SKM-1 (cell line): Measurements from ENCODE around the gene MFN2.
"Not testable (repeated sequence)": the region's sequence is repeated elsewhere in the genome, so short reads cannot be mapped to it uniquely, and the experiment has no call there.

Experiments used
- DNase-seq: peaks from one replicate; lab custom pipeline; 2025; ENCODE audit not compliant: unreplicated experiment; lab: John Stamatoyannopoulos, UW

The MFN2 gene

DNA sequence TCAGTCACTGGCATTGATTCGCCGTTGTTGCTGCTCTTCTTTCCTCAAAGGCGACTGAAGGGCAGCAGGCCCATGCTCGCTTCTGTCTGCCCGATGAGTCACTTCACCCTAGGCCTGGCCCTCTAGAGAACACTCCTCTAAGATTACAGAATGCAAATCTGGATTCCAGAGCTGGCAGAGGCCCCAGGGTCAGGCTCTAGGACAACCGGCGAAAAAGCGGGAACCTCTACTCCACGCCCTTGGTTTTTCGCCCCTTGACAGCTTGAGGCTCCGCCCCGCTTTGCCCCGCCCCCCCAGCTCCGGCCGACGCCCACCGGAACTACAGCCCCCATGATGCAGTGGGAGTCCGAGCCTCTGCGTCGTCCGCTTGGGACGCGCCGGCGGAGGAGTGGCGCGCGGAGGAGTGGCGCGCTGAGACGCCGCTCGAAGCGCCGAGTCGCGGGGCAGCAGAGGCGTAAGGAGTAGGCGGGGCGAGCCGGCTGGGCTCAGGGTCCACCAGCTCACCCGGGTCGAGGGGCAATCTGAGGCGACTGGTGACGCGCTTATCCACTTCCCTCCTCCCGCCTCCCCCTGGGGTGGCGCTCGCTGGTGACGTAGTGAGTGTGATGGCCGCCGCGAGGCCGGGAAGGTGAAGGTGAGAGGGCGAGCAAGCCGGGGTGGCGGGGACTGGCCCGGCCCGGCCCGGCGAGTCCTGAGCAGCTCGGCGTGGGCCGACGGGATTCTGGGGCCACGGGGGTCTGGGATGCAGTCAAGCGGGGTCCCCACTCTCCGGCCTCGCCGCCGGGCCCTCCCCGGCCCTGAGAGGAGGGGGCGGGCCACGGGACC, at the start of gene MFN2:
MFN2 (plus strand) TSS at position 594 of the 825 bp plus-strand sequence. CDS start 8,725 bp downstream, outside the sequence.
- DNase-seq: peak; percentile 90

GRCh38 chr1:11930571-11931445, 49.4 kb upstream of the MFN2 start:
- DNase-seq: peak; percentile 10

GRCh38 chr1:11931845-11932244, 48.4 kb upstream of the MFN2 start:
- DNase-seq: no peak

- DNase-seq: peak; percentile 79
Observed at GRCh38 chr1:11934302-11935056, 45.8 kb upstream of the MFN2 start, which contains the start of gene PLOD1. PLOD1 (plus strand) TSS chr1:11934717; CDS start chr1:11934780, 63 bp downstream.

GRCh38 chr1:11935057-11935412, 45.2 kb upstream of the MFN2 start:
- no peak for DNase-seq

- not testable (repeated sequence) for DNase-seq
Observed at GRCh38 chr1:11935733-11936132, 44.5 kb upstream of the MFN2 start.

GRCh38 chr1:11938722-11939526, 41.3 kb upstream of the MFN2 start:
- no peak for DNase-seq

DNA sequence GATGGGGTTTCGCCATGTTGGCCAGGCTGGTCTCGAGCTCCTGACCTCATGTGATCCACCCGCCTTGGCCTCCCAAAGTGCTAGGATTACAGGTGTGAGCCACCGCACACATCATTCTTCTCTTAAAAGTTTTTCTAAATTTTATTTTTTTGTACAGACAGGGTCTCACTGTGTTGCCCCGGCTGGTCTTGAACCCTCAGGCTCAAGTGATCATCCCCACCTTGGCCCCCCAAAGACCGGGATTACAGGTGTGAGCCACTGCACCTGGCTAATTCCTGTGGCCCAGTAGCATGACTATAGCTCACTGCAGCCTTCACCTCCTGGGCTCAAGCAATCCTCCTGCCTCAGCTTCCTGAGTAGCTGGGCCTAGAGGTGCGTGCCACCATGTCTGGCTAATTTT, 40.5 kb upstream of the MFN2 start:
- DNase-seq: not testable (repeated sequence)

- DNase-seq: no peak
Observed at GRCh38 chr1:11940260-11940921, 39.9 kb upstream of the MFN2 start.

- no peak for DNase-seq
Observed at GRCh38 chr1:11942280-11942679, 38.0 kb upstream of the MFN2 start.

DNA sequence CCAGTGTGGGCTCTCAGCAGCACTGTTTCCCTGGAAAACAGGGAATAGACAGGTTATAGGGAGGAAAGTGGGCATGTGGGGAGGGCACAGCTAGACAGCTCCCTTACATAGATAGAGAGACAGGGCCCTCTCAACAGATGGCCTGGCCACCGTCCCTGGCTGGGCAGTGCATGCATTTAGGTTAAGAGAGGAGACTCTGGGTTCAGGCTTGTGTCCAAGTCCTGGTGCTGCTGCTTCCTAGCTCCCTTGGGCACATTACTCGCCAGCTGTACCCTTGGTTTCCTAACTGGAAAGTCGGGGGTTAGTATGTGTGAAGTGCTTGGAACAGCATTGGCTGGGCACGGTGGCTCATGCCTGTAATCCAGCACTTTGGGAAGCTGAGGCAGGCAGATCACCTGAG, 36.6 kb upstream of the MFN2 start:
- no peak for DNase-seq

DNA sequence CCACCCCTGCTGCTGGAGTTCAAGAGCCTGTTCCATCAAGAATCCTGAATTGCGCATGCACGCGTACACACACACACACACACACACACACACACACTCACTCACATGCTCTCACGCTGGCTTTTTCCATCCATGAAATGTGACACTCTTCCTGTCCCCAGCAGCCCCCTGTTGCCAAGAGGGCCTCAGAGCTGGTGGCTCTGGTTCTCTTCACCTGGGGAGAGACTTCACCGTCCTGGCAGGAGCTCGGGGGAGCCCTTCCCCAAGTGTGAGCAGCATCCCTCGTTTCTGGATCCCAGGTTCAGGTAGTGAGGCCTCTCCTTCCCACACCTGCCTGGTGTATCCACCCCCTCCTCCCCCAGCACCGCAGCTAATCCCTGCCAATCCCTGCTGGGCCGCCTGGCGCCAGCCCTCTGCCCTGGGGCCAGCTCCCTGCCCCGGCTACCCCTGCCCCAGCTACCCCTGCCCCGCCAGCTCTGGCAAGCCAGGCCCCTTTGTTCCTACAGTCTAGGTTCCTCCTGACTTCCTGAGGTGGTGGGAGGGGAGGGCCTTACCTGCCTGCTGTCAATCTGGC, 35.8 kb upstream of the MFN2 start:
- no peak for DNase-seq

DNA sequence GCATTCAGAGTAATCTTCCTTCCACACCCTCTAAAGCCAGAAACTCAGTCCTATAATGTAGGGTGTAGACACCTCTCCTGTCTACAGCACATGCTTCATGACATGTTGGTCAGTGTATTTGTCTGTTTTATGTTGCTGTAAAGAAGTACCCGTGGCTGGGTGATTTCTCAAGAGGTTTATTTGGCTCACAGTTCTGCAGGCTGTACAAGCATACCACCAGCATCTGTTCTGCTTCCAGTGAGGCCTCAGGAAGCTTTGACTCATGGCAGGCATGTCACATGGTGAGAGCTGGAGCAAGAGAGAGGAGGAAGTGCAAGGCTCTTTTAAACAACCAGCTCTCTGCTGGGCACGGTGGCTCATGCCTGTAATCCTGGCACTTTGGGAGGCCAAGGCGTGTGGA, 33.6 kb upstream of the MFN2 start:
- DNase-seq: no peak

DNA sequence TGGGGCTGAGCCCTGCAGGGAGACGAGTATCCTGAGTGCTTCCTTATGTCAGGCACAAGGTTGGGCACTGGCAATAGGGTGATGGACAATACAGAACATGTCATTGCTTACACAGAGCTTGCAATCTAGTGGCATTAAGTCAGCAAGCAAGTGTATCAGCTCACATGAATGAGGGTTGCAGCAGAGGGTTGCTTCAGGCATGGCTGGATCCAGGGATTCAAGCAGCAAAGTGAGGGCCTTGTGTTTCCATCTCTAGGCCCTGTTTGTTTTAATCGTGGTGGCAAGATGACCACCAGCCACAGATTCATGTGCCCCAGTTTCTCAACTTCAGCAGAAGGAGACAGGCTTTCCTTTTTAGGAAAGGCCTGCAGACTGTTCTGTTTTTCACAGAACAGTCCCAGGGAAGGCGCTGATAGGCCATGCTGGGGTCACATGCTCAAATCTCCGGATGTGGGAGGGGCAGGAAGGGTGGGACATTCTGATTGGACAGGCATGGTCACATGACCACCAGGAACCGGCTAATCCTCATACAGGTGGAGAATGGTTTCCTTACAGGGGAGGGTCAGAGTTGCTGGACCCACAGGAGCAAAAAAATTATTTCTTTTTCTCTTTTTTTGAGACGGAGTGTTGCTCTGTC, 31.3 kb upstream of the MFN2 start:
- DNase-seq: no peak

DNA sequence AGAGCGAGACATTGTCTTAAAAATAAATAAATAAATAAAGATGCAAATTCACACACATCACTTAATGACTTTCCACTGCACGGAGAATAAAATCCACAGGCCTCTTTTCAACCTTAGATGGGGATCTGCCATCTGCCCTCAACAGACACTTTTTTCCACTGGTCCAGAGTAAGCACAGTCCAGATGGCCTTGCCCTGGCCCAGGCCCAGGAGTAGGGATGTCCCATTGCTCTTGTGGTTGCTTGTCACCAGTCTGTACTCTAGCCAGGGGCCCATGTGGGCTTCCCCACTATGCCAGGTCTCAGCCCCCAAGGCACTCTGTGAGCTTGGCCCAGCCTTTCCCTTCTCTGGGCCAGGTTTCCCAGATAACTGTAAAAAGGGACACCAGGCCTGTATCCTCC, 28.3 kb upstream of the MFN2 start:
- DNase-seq: no peak

DNA sequence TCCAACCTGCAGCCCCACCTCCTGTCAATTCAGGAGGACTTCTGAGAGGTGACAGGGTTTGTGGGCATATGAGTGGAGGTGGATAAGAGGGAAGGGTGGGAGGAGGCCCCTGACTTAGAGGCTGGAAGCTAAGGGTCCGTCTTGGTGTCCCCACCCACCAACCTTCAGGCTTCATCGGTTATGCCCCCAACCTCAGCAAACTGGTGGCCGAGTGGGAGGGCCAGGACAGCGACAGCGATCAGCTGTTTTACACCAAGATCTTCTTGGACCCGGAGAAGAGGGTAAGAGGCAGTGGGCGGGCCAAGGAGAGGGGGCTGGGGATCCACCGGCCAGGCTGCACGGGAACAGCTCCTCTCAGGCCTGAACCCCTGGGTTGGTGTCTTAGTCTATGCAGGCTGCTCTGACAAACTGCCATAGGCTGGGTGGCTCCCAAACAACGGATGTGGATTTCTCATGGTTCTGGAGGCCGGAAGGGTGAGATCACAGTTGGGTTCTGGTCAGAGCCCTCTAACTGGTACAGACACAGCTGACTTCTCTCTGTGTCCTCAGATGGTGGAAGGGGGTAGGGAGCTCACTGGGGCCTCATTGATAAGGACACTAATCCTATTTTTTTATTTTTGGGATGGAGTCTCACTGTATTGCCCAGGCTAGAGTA, 27.7 kb upstream of the MFN2 start:
- DNase-seq: no peak

DNA sequence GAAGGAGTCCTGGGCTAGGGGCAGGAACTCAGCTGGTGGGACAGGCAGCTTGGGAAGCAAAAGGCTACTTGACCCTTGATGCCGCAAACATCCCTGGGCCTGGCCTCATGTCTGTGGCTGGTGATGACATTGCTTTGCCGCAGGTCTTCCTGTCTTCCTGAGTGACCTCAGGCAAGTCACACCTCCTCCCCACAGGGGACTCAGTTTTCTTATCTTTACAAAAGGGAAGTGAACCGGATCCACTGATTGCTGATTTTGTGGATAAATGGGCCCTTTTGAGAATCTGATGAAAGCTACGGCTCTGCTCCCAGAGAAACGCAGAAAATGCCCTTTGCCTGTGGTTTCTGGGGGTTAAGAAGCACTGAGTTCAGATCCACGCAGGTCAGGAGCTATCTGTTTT, 25.0 kb upstream of the MFN2 start:
- peak; percentile 65 for DNase-seq

DNA sequence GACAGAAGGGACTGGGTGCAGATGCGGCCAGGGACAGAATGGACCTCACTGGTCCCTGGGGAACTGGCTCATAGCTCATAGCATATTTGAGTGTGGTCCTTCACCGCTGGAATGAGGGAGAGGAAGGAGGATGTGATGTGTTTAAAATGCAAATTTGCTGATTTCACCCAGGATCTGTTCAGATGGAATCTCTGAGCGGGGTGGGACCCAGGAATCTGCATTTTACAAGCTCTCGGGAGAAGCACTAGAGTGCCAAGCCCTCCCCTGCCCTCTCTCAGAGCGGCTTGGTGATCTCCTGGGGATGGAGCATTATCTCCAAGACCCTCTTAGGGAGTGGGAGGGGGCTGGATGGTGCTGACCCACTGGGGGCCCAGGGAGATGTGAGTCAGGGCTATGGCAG, 22.8 kb upstream of the MFN2 start:
- no peak for DNase-seq

DNA sequence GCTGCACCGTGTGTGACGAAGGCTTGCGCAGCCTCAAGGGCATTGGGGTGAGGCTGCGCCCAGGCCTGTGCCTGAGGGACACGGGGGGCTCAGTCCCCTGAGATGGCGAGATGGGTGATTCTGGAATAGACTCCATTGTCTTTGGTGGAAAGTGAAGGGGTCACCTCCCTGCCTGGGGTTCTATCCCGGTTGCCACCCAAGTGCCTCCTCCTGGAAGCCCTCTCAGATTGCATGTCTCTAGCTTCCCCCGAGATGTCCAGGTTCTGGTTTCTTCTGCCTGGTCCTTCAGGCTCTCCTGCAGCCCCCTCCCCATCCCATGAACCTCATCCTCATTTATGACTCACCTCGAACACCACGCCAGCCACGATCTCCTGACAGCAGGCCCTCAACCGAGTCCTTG, 22.3 kb upstream of the MFN2 start:
- DNase-seq: no peak
